Stimulated activated CD4-positive, alpha-beta T cell treated with anti-CD3 and anti-CD28 coated beads, Interleukin-4, amount 100 ng/mL, for 48 hours (primary cell): Measurements from ENCODE around the gene GPR146.
"Not testable (repeated sequence)": the region's sequence is repeated elsewhere in the genome, so short reads cannot be mapped to it uniquely, and the experiment has no call there.

ENCODE experiments used
- DNase-seq, 2 donors: peaks; one replicate each; pipeline ENCODE4 v3.0.0-alpha.2; 2020; ENCODE audit warnings: low read depth in 2 of 2

The GPR146 gene

GRCh38 chr7:1044189-1045068 is at the start of gene GPR146:
Gene GPR146 (plus strand): TSS chr7:1044546. CDS start chr7:1057516, 12,970 bp downstream.
- peak; percentile 93 to 95 for DNase-seq

- no peak for DNase-seq
These were observed 49.6 kb upstream of the GPR146 start for GRCh38 chr7:994592-995308.

GRCh38 chr7:995571-995970 is 48.8 kb upstream of the GPR146 start:
- no peak for DNase-seq

GRCh38 chr7:996079-996872 is 48.1 kb upstream of the GPR146 start:
- no peak for DNase-seq

GRCh38 chr7:997404-998395 is 46.6 kb upstream of the GPR146 start:
- no peak for DNase-seq

GRCh38 chr7:999149-999879 is 45.0 kb upstream of the GPR146 start:
- no peak for DNase-seq

- no peak for DNase-seq
These were observed 44.1 kb upstream of the GPR146 start for GRCh38 chr7:999941-1000935.

GRCh38 chr7:1001069-1001770 is 43.1 kb upstream of the GPR146 start:
- DNase-seq: not testable (repeated sequence)

GRCh38 chr7:1002026-1002425 is 42.3 kb upstream of the GPR146 start:
- DNase-seq: not testable (repeated sequence)

- not testable (repeated sequence) for DNase-seq
These were observed 41.9 kb upstream of the GPR146 start for GRCh38 chr7:1002445-1002844.

GRCh38 chr7:1004018-1004852 is 40.1 kb upstream of the GPR146 start:
- DNase-seq: no peak

- DNase-seq: no peak
These were observed 39.0 kb upstream of the GPR146 start for GRCh38 chr7:1005303-1005702.

GRCh38 chr7:1007901-1008300 is 36.4 kb upstream of the GPR146 start:
- no peak for DNase-seq

GRCh38 chr7:1008733-1009363 is 35.5 kb upstream of the GPR146 start:
- DNase-seq: no peak

GRCh38 chr7:1009747-1010146 is 34.6 kb upstream of the GPR146 start:
- no peak for DNase-seq

- DNase-seq: no peak
These were observed 34.1 kb upstream of the GPR146 start for GRCh38 chr7:1010226-1010625.
